K562 (cell line): Measurements from ENCODE around the gene CD52. TPM values are rescaled to one million over a fixed set of nuclear protein-coding genes. Genes with fewer than 3 reads are reported as not detected.

Experiments
- ATF7 ChIP-seq: fragments of 450-650 bp; IDR thresholded peaks from 2 replicates; pipeline ENCODE4 v1.7.1; 2014; ENCODE audit warnings: mild to moderate bottlenecking, moderate library complexity
- BCL6 ChIP-seq: fragments of 250-450 bp; sonication (Bioruptor Pico); IDR thresholded peaks from 2 replicates; pipeline ENCODE4 v1.4.0; 2020
- E2F3 ChIP-seq: fragments of 250-450 bp; sonication (Bioruptor Pico); IDR thresholded peaks from 2 replicates; pipeline ENCODE4 v1.4.0; 2020; ENCODE audit warnings: mild to moderate bottlenecking
- ESRRA ChIP-seq: fragments of 450-650 bp; IDR thresholded peaks from 2 replicates; pipeline ENCODE4 v1.6.1; 2014; ENCODE audit warnings: low read depth, mild to moderate bottlenecking, moderate library complexity, borderline replicate concordance
- GABPB1 ChIP-seq: sonication (generic); formaldehyde crosslinking; IDR thresholded peaks from 2 replicates; pipeline ENCODE4 v1.8.0; 2022; ENCODE audit warnings: mild to moderate bottlenecking, missing genetic modification reagents
- GATAD2B ChIP-seq: fragments of 450-650 bp; IDR thresholded peaks from 2 replicates; pipeline ENCODE4 v1.6.1; 2017; ENCODE audit warnings: mild to moderate bottlenecking, borderline replicate concordance
- HDAC3 ChIP-seq: fragments of 450-650 bp; IDR thresholded peaks from 2 replicates; pipeline ENCODE4 v1.6.1; 2018; ENCODE audit warnings: borderline replicate concordance, mild to moderate bottlenecking, moderate library complexity; ENCODE audit not compliant: partially characterized antibody
- HSF4 ChIP-seq: fragments of 250-450 bp; sonication (Bioruptor Pico); IDR thresholded peaks from 2 replicates; pipeline ENCODE4 v2.1.2; 2022; ENCODE audit warnings: mild to moderate bottlenecking, moderate library complexity, borderline replicate concordance
- MBD1 ChIP-seq: fragments of 250-450 bp; sonication (Bioruptor Pico); IDR thresholded peaks from 2 replicates; pipeline ENCODE4 v1.8.0; 2022; ENCODE audit warnings: inconsistent platforms
- MED1 ChIP-seq: sonication (generic); formaldehyde crosslinking; IDR thresholded peaks from 2 replicates; pipeline ENCODE4 v1.8.1; 2023; ENCODE audit warnings: missing genetic modification reagents, borderline replicate concordance
- MEIS2 ChIP-seq: fragments of 450-650 bp; IDR thresholded peaks from 2 replicates; pipeline ENCODE4 v1.6.1; 2014; ENCODE audit warnings: mild to moderate bottlenecking; ENCODE audit not compliant: partially characterized antibody
- OTX1 ChIP-seq: fragments of 450-650 bp; formaldehyde crosslinking; IDR thresholded peaks from 2 replicates; pipeline ENCODE4 v1.4.0; 2022; ENCODE audit warnings: mild to moderate bottlenecking
- RBFOX2 ChIP-seq: fragments of 200-400 bp; formaldehyde crosslinking; IDR thresholded peaks from 2 replicates; pipeline ENCODE4 v1.6.1; 2017; ENCODE audit warnings: low read depth, mild to moderate bottlenecking, low read length, moderate library complexity
- ZBTB2 ChIP-seq: fragments of 450-650 bp; IDR thresholded peaks from 2 replicates; pipeline ENCODE4 v1.6.1; 2016; ENCODE audit warnings: antibody characterized with exemption
- ZBTB26 ChIP-seq: fragments of 450-650 bp; formaldehyde crosslinking; IDR thresholded peaks from 2 replicates; pipeline ENCODE4 v1.4.0; 2022; ENCODE audit warnings: missing genetic modification characterization
- ZBTB33 ChIP-seq: sonication (generic); formaldehyde crosslinking; IDR thresholded peaks from 2 replicates; pipeline ENCODE4 v1.8.1; 2023; ENCODE audit warnings: mild to moderate bottlenecking, missing genetic modification reagents
- ZBTB8A ChIP-seq: fragments of 450-650 bp; IDR thresholded peaks from 2 replicates; pipeline ENCODE4 v1.6.1; 2018; ENCODE audit warnings: mild to moderate bottlenecking, moderate library complexity; ENCODE audit not compliant: partially characterized antibody
- ZNF282 ChIP-seq: sonication (generic); formaldehyde crosslinking; IDR thresholded peaks from 2 replicates; pipeline ENCODE4 v1.8.1; 2023; ENCODE audit warnings: missing genetic modification reagents
- ZNF354B ChIP-seq: fragments of 250-450 bp; sonication (Bioruptor Pico); IDR thresholded peaks from 2 replicates; pipeline ENCODE4 v1.4.0; 2020
- ZNF511 ChIP-seq: sonication (generic); formaldehyde crosslinking; IDR thresholded peaks from 2 replicates; pipeline ENCODE4 v1.8.0; 2022; ENCODE audit warnings: mild to moderate bottlenecking, missing genetic modification reagents
- ZNF696 ChIP-seq: fragments of 250-450 bp; sonication (Bioruptor Pico); conservative IDR thresholded peaks from 2 replicates; pipeline ENCODE4 v1.4.0; 2020; ENCODE audit warnings: mild to moderate bottlenecking, moderate library complexity
- ZNF717 ChIP-seq: fragments of 250-450 bp; sonication (Bioruptor Pico); IDR thresholded peaks from 2 replicates; pipeline ENCODE4 v1.5.0; 2021
- polyA plus RNA-seq, 8 experiments: library from polyadenylated mRNA; depleted of rRNA in 4 of 8; stranded (reverse) in 5 of 8; unstranded in 3 of 8; fragments of >200 nt; fragmentation: Nextera tagmentation in 2 of 8; fragmentation: Illumina TruSeq in 1 of 8; extraction: Ambion mirVana in 2 of 8; extraction: Trizol in 1 of 8; gene quantifications; 2 replicates each; pipeline versions ENCODE4 v1.2.1 to v1.2.3, GENCODE V29; 2011 to 2014; ENCODE audit warnings: inconsistent platforms in 1 of 8, missing spikeins in 1 of 8
- total RNA-seq, 7 experiments: library from RNA; depleted of rRNA in 6 of 7; stranded (reverse); fragments of >200 nt in 6 of 7; fragmentation: Illumina TruSeq in 2 of 7; extraction: Trizol in 2 of 7; gene quantifications; 2 replicates each; pipeline versions ENCODE4 v1.2.1 to v1.2.3, GENCODE V29; 2011 to 2021; ENCODE audit warnings: low replicate concordance in 1 of 7

CD52 gene
- total and polyA plus RNA-seq, 9 of the 15 experiments (the other 6 are each of a cell fraction or from before 2014, with no cell fraction given) = 34.9 to 488 (median 173) TPM

GRCh38 chr1:26275580-26276431 lies 42.0 kb upstream of the CD52 start (continued):
- TF ChIP-seq ZBTB33 (CRISPR knock-in tag) (peak; percentile 51; the same call in 1 of the 2 replicates), MBD1 (CRISPR knock-in tag) (no peak), RBFOX2 (no peak), ZNF354B (CRISPR knock-in tag) (no peak), MEIS2 (no peak), ZBTB26 (CRISPR knock-in tag) (no peak; the same call in 1 of the 2 replicates), ZBTB2 (0 out of 2 replicates have a peak, but pooled peaks have one; percentile 45), ATF7 (no peak), ZNF282 (CRISPR knock-in tag) (no peak), ZNF511 (CRISPR knock-in tag) (no peak), OTX1 (no peak), GABPB1 (peak; percentile 7; the same call in 1 of the 2 replicates), HDAC3 (no peak), BCL6 (no peak), E2F3 (CRISPR knock-in tag) (no peak), HSF4 (CRISPR knock-in tag) (peak; percentile 28; the same call in 1 of the 2 replicates), ZNF696 (CRISPR knock-in tag) (no peak), MED1 (CRISPR knock-in tag) (no peak), GATAD2B (peak; percentile 74; the same call in 1 of the 2 replicates), ESRRA (no peak), ZNF717 (CRISPR knock-in tag) (no peak), ZBTB8A (no peak)
